B cell (primary cell): ENCODE results near the gene MRPL24. TPM values are rescaled to one million over a fixed set of nuclear protein-coding genes. Genes with fewer than 3 reads are reported as not detected.
"Not testable (repeated sequence)": the region's sequence is repeated elsewhere in the genome, so short reads cannot be mapped to it uniquely, and the experiment has no call there.

Experiments used
- ATAC-seq: fragments of 200-7000 bp; cut with Tn5 transposase; one replicate; pipeline ENCODE4 v1.10.0; 2021; ENCODE audit warnings: low read depth, mild to moderate bottlenecking, moderate number of reproducible peaks, moderate library complexity
- CTCF ChIA-PET: fragments of 350-600 bp; sonication (Branson Sonifier 250); formaldehyde crosslinking; loops from one replicate; lab custom pipeline; 2021; ENCODE audit warnings: antibody characterized with exemption, inconsistent platforms; lab: Charles Lee
- POLR2A ChIA-PET: fragments of 350-600 bp; sonication (Branson Sonifier 250); formaldehyde crosslinking; loops from one replicate; lab custom pipeline; 2021; ENCODE audit warnings: antibody characterized with exemption; lab: Charles Lee
- DNase-seq: peaks from one replicate; pipeline ENCODE4 v3.0.0; 2013
- H2AFZ ChIP-seq: 2 replicates; pipeline ENCODE4 v1.6.1; 2012; ENCODE audit warnings: mild to moderate bottlenecking, low read depth, low read length; ENCODE audit not compliant: insufficient read depth, poor library complexity, severe bottlenecking
- H3K27ac ChIP-seq, 2 donors: 1 replicate in 1 of 2; 2 replicates in 1 of 2; pipeline ENCODE4 v1.5.1; 2012 to 2013; ENCODE audit warnings: low read length in 2 of 2, mild to moderate bottlenecking in 2 of 2, moderate library complexity in 1 of 2
- H3K27me3 ChIP-seq, 4 experiments: fragments of 200-600 bp in 1 of 4; sonication (generic) in 1 of 4; replicated peaks in 1 of 4; 1 replicate in 2 of 4; 2 replicates in 2 of 4; pipeline versions ENCODE4 v1.6.1 to v1.7.0; 2013 to 2016; ENCODE audit warnings: low read length in 3 of 4, mild to moderate bottlenecking in 2 of 4, mixed read lengths in 1 of 4, moderate library complexity in 1 of 4; ENCODE audit not compliant: insufficient read depth in 4 of 4, control insufficient read depth in 3 of 4; ENCODE audit errors: control extremely low read depth in 1 of 4
- H3K36me3 ChIP-seq, 2 experiments: replicated peaks in 1 of 2; 1 replicate in 1 of 2; 2 replicates in 1 of 2; pipeline versions ENCODE4 v1.6.1 to v1.7.1; 2013; ENCODE audit warnings: low read length in 1 of 2; ENCODE audit not compliant: insufficient read depth in 2 of 2, control insufficient read depth in 1 of 2; ENCODE audit errors: control extremely low read depth in 1 of 2, extremely low read depth in 1 of 2
- H3K4me1 ChIP-seq, 2 donors: fragments of 200-600 bp in 1 of 2; sonication (generic) in 1 of 2; 1 replicate in 1 of 2; 2 replicates in 1 of 2; pipeline versions ENCODE4 v1.5.1 to v1.6.1; 2013 to 2017; ENCODE audit warnings: low read length in 2 of 2; ENCODE audit not compliant: control insufficient read depth in 2 of 2, insufficient read depth in 2 of 2
- H3K4me2 ChIP-seq: replicated peaks from 2 replicates; pipeline ENCODE3; 2012; ENCODE audit warnings: mild to moderate bottlenecking, low read depth, low read length; ENCODE audit not compliant: poor library complexity, severe bottlenecking
- H3K4me3 ChIP-seq, 5 experiments: fragments of 200-600 bp in 1 of 5; sonication (generic) in 1 of 5; 1 replicate in 3 of 5; 2 replicates in 2 of 5; pipeline versions ENCODE4 v1.5.1 to v1.7.0; 2011 to 2016; ENCODE audit warnings: low read length in 4 of 5, mild to moderate bottlenecking in 4 of 5, low read depth in 2 of 5, control low read depth in 1 of 5, moderate library complexity in 1 of 5; ENCODE audit not compliant: insufficient read depth in 1 of 5; ENCODE audit errors: control extremely low read depth in 1 of 5, extremely low read depth in 1 of 5
- H3K79me2 ChIP-seq: fragments of 200-600 bp; sonication (generic); one replicate; pipeline ENCODE4 v1.6.0; 2016; ENCODE audit warnings: low read length; ENCODE audit not compliant: control insufficient read depth, insufficient read depth
- H3K9ac ChIP-seq: fragments of 200-600 bp; sonication (generic); 2 replicates; pipeline ENCODE4 v1.6.1; 2017; ENCODE audit warnings: mild to moderate bottlenecking, low read length, moderate library complexity
- H3K9me3 ChIP-seq, 3 donors: one replicate each; pipeline versions ENCODE4 v1.6.1 to v1.7.1; 2013; ENCODE audit warnings: low read length in 2 of 3; ENCODE audit not compliant: control insufficient read depth in 2 of 3, insufficient read depth in 1 of 3; ENCODE audit errors: control extremely low read depth in 1 of 3
- H4K20me1 ChIP-seq: 2 replicates; pipeline ENCODE4 v1.6.0; 2012; ENCODE audit warnings: mild to moderate bottlenecking, low read length; ENCODE audit not compliant: insufficient read depth, control insufficient read depth, poor library complexity, severe bottlenecking
- H3K27ac Mint-ChIP-seq: one replicate; pipeline ENCODE4 v1.8.0; 2021; ENCODE audit warnings: mixed read lengths
- H3K27me3 Mint-ChIP-seq: one replicate; pipeline ENCODE4 v1.8.0; 2021; ENCODE audit warnings: mixed read lengths
- H3K4me1 Mint-ChIP-seq: one replicate; pipeline ENCODE4 v1.8.0; 2021; ENCODE audit warnings: mixed read lengths
- H3K4me3 Mint-ChIP-seq: one replicate; pipeline ENCODE4 v1.8.0; 2021; ENCODE audit warnings: mixed read lengths
- H3K9me3 Mint-ChIP-seq: one replicate; pipeline ENCODE4 v1.8.0; 2022; ENCODE audit warnings: mixed read lengths; ENCODE audit not compliant: insufficient read depth
- EZH2 ChIP-seq: IDR thresholded peaks from 2 replicates; pipeline ENCODE4 v1.6.1; 2012; ENCODE audit warnings: borderline replicate concordance, low read depth, mild to moderate bottlenecking, moderate library complexity, low read length; ENCODE audit not compliant: insufficient read depth, poor library complexity, severe bottlenecking
- WGBS: methylation state at CpG from one replicate; pipeline ENCODE4 v1.1.5; 2013; ENCODE audit warnings: missing lambda C conversion rate; ENCODE audit not compliant: insufficient coverage; 5-methylcytosine and 5-hydroxymethylcytosine counted together
- intact Hi-C: fragments of 100-400 bp; cut with micrococcal nuclease; formaldehyde crosslinking; loops from one replicate; pipeline ENCODE4 v1.10.0; 2022
- polyA plus RNA-seq: library from polyadenylated mRNA; depleted of rRNA; stranded (reverse); fragments of >200 nt; gene quantifications from 2 replicates; pipeline ENCODE4 v1.2.3, GENCODE V29; 2012
- total RNA-seq, 2 donors: library from RNA; stranded (reverse); fragments of 120-200 nt in 1 of 2; gene quantifications; 1 replicate in 1 of 2; 2 replicates in 1 of 2; pipeline versions ENCODE4 v1.2.3 to v1.2.4, GENCODE V29; 2013 to 2022
- TF ChIP-seq, protein P1 (sequence below): fragments of 200-600 bp; IDR thresholded peaks from one replicate; pipeline ENCODE4 v1.8.0; 2022; ENCODE audit warnings: antibody characterized with exemption, mild to moderate bottlenecking

MRPL24 gene
- total and polyA plus RNA-seq, 2 donors (not counting 1 experiment from before 2014, with no cell fraction given): 34.6 to 39.4 TPM

GRCh38 chr1:156765666-156766065 lies 24.8 kb upstream of the MRPL24 start:
- intact Hi-C loops: loop anchor here (5.0 kb wide), 1 partner anchor 78 kb away; no protein-coding TSS in a partner anchor
- H3K9ac ChIP-seq: no peak overlapping the region

DNA sequence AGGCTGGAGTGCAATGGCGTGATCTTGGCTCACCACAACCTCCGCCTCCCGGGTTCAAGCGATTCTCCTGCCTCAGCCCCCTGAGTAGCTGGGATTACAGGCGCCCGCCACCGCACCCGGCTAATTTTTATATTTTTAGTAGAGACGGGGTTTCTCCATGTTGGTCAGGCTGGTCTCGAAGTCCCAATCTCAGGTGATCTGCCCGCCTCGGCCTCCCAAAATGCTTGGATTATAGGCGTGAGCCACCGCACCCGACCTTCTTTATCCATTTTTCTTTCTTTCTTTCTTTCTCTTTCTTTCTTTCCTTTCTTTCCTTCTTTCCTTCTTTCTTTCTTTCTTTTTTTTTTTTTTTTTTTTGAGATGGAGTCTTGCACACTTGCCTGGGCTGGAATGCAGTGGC lies 24.2 kb upstream of the MRPL24 start:
- H4K20me1 ChIP-seq, H3K4me3 Mint-ChIP-seq, DNase-seq, H3K4me3 ChIP-seq, H3K4me2 ChIP-seq, H3K9me3 Mint-ChIP-seq, H3K36me3 ChIP-seq, H3K9me3 ChIP-seq, H3K9ac ChIP-seq, H3K27ac ChIP-seq, H3K27me3 Mint-ChIP-seq, H2AFZ ChIP-seq, H3K27ac Mint-ChIP-seq, POLR2A ChIA-PET, H3K27me3 ChIP-seq, ATAC-seq: not testable (repeated sequence)
- intact Hi-C loops: loop anchor here (5.0 kb wide), 1 partner anchor 78 kb away; no protein-coding TSS in a partner anchor
- CTCF ChIA-PET: interaction anchor here (0.7 to 9.0 kb wide), 2 partner anchors 10 to 37 kb away, joined by 3 to 87 read pairs; partner anchors contain the start of genes ISG20L2 and METTL25B
- WGBS: 100% methylated on average over 9 of the region's 15 CpGs
- H3K4me1 Mint-ChIP-seq: peaks cover 17% of the 10 kb centered on the region
- Histone ChIP-seq H3K4me1 (peaks cover 20 to 24% of the 10 kb centered on the region in 2 donors), H3K79me2 (peaks cover 28% of the 10 kb centered on the region)

More at GRCh38 chr1:156765666-156766065, 24.8 kb upstream of the MRPL24 start:
- H3K4me3 ChIP-seq: no peak overlapping the region
- Mint-ChIP-seq H3K9me3 (no peaks in the 10 kb centered on the region), H3K27ac (no peak overlapping the region), H3K4me3 (no peak overlapping the region), H3K27me3 (no peaks in the 10 kb centered on the region), H3K4me1 (peaks cover 19% of the 10 kb centered on the region)
- H3K9me3 ChIP-seq: no peaks in the 10 kb centered on the region
- ATAC-seq (no peak), DNase-seq (no peak)
- H2AFZ ChIP-seq: peak overlapping the region; percentile 82
- no peak overlapping the region for H3K4me2 ChIP-seq
- H3K79me2 ChIP-seq: peaks cover 33% of the 10 kb centered on the region
- CTCF ChIA-PET: interaction anchor here (2.1 to 9.0 kb wide), 3 partner anchors 14 to 38 kb away, joined by 15 to 87 read pairs (median 18); partner anchors contain the start of genes HDGF, ISG20L2, METTL25B and MRPL24
- H3K36me3 ChIP-seq: peaks cover 0 to 7% of the 10 kb centered on the region in 2 experiments
- no peak overlapping the region for H3K27ac ChIP-seq
- peaks cover 21 to 24% of the 10 kb centered on the region in 2 donors for H3K4me1 ChIP-seq
- 93% methylated on average over 2 of the region's 5 CpGs for WGBS
- no peaks in the 10 kb centered on the region for H4K20me1 ChIP-seq
- POLR2A ChIA-PET: interaction anchor here (0.6 to 3.1 kb wide), 3 partner anchors 8 to 25 kb away, joined by 5 to 43 read pairs (median 24); partner anchors contain the start of genes HDGF and MRPL24
- H3K27me3 ChIP-seq: no peaks in the 10 kb centered on the region
- no peak for TF ChIP-seq EZH2
- TF ChIP-seq, protein P1, sequence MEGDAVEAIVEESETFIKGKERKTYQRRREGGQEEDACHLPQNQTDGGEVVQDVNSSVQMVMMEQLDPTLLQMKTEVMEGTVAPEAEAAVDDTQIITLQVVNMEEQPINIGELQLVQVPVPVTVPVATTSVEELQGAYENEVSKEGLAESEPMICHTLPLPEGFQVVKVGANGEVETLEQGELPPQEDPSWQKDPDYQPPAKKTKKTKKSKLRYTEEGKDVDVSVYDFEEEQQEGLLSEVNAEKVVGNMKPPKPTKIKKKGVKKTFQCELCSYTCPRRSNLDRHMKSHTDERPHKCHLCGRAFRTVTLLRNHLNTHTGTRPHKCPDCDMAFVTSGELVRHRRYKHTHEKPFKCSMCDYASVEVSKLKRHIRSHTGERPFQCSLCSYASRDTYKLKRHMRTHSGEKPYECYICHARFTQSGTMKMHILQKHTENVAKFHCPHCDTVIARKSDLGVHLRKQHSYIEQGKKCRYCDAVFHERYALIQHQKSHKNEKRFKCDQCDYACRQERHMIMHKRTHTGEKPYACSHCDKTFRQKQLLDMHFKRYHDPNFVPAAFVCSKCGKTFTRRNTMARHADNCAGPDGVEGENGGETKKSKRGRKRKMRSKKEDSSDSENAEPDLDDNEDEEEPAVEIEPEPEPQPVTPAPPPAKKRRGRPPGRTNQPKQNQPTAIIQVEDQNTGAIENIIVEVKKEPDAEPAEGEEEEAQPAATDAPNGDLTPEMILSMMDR: no peak
